Osteocyte (in vitro differentiated cells): ENCODE measurements around the gene MTX3. TPM values are rescaled to one million over a fixed set of nuclear protein-coding genes. Genes with fewer than 3 reads are reported as not detected.

Experiments
- DNase-seq: peaks from one replicate; pipeline ENCODE4 v3.0.0; 2021; ENCODE audit warnings: mixed read lengths; ENCODE audit not compliant: unreplicated experiment; ENCODE audit errors: extremely low spot score
- H3K27ac Mint-ChIP-seq: one replicate; pipeline ENCODE4 v1.8.0; 2021; ENCODE audit warnings: mild to moderate bottlenecking, mixed read lengths; ENCODE audit not compliant: unreplicated experiment
- H3K27me3 Mint-ChIP-seq: one replicate; pipeline ENCODE4 v1.8.0; 2021; ENCODE audit warnings: mixed read lengths; ENCODE audit not compliant: unreplicated experiment
- H3K36me3 Mint-ChIP-seq: one replicate; pipeline ENCODE4 v1.8.0; 2021; ENCODE audit warnings: mixed read lengths; ENCODE audit not compliant: unreplicated experiment
- H3K4me1 Mint-ChIP-seq: one replicate; pipeline ENCODE4 v1.8.0; 2021; ENCODE audit warnings: mixed read lengths; ENCODE audit not compliant: unreplicated experiment
- H3K4me3 Mint-ChIP-seq: one replicate; pipeline ENCODE4 v1.8.0; 2021; ENCODE audit warnings: mild to moderate bottlenecking, moderate library complexity, mixed read lengths; ENCODE audit not compliant: unreplicated experiment
- H3K9me3 Mint-ChIP-seq: one replicate; pipeline ENCODE4 v1.8.0; 2021; ENCODE audit warnings: mixed read lengths; ENCODE audit not compliant: unreplicated experiment
- CTCF ChIP-seq: fragments of 200-600 bp; sonication (generic); IDR thresholded peaks from 2 replicates; pipeline ENCODE4 v1.5.0; 2021; ENCODE audit warnings: antibody characterized with exemption, mild to moderate bottlenecking, moderate library complexity
- total RNA-seq: library from RNA; stranded (reverse); gene quantifications from 2 replicates; pipeline ENCODE4 v1.2.1, GENCODE V29; 2021

The MTX3 gene
- total RNA-seq, 1 donor from 2014 or later, result 12.7 TPM

DNA sequence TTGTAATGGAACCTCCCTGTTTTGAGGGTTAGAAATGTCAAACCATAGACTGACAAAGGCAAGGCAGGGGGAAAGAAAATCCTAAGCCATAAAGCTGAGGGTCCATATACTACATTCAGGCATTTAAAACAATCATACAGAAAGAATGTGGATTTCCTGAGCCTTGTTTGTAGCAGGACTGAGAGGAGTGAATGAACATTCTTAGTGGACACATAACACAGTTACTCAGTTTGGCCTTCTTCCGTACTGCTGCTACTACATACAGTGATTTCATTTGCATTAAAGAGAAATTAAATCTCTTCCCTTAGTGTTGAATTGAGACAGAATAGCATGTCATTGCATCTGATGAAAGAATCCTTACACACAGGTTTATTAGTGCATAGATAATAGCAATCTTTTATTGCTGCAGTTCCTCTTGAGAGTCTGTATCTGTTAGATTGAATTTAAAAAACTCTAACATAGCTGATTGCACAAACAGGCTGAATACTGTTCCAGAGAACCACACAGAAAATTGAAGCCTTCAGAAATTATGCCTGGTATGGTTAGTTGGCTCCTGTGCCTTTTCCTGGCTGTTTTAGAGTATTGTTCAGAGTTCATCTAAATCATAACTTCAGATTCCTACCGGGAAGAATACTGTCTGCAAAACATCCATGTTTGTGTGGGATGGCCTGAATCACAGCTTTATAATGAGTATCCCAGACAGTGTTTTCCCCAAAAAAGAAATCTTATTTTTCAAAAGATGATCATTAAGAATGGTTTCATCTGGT, 2.0 kb upstream of the MTX3 start:
- Mint-ChIP-seq H3K4me3 (no peak overlapping the region), H3K36me3 (peaks cover 11% of the 10 kb centered on the region), H3K9me3 (no peaks in the 10 kb centered on the region), H3K4me1 (peaks cover 20% of the 10 kb centered on the region), H3K27ac (no peak overlapping the region), H3K27me3 (no peaks in the 10 kb centered on the region)
- TF ChIP-seq CTCF, result no peak
- no peak for DNase-seq

GRCh38 chr5:79990205-79990597, 861 bp downstream of the MTX3 start:
- DNase-seq, result no peak
- H3K27ac Mint-ChIP-seq, result peak overlapping the region; percentile 79
- no peaks in the 10 kb centered on the region for H3K27me3 Mint-ChIP-seq
- H3K36me3 Mint-ChIP-seq, result peaks cover 30% of the 10 kb centered on the region
- H3K4me1 Mint-ChIP-seq, result peaks cover 20% of the 10 kb centered on the region
- peak overlapping the region; percentile 83 for H3K4me3 Mint-ChIP-seq
- no peaks in the 10 kb centered on the region for H3K9me3 Mint-ChIP-seq
- TF ChIP-seq CTCF, result no peak

DNA sequence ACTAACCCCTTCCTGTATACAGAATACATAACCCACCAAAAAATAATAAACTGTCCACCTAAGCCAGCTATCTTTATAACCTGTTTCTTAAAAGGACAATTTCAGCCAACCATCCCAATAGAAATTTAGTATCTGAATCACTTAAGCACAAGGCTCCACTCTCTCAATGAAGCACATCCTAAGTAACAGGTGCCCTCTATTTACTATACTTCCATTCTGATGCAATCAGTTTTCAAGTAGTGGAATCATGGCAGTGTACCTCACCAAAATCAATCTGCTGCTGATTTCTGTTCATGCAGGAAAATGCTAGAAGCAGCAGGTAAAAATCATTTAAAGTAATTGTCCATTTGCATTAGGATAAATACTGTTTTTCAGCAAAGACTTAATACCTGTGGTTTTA, 4.8 kb downstream of the MTX3 start:
- no peak for TF ChIP-seq CTCF
- Mint-ChIP-seq H3K27ac (no peak overlapping the region), H3K4me3 (no peak overlapping the region), H3K36me3 (peaks cover 54% of the 10 kb centered on the region), H3K27me3 (no peaks in the 10 kb centered on the region), H3K4me1 (peaks cover 11% of the 10 kb centered on the region), H3K9me3 (no peaks in the 10 kb centered on the region)
- DNase-seq, result no peak

GRCh38 chr5:79985288-79985687, 5.8 kb downstream of the MTX3 start:
- Mint-ChIP-seq H3K9me3 (no peaks in the 10 kb centered on the region), H3K4me1 (peaks cover 5% of the 10 kb centered on the region), H3K27me3 (no peaks in the 10 kb centered on the region), H3K4me3 (no peak overlapping the region), H3K27ac (no peak overlapping the region), H3K36me3 (peaks cover 57% of the 10 kb centered on the region)
- TF ChIP-seq CTCF, result no peak
- no peak for DNase-seq

- no peak overlapping the region for H3K4me3 Mint-ChIP-seq
- no peak for TF ChIP-seq CTCF
- H3K27ac Mint-ChIP-seq, result no peak overlapping the region
- H3K27me3 Mint-ChIP-seq, result no peaks in the 10 kb centered on the region
- no peaks in the 10 kb centered on the region for H3K4me1 Mint-ChIP-seq
- no peaks in the 10 kb centered on the region for H3K9me3 Mint-ChIP-seq
- no peak for DNase-seq
- peaks cover 60% of the 10 kb centered on the region for H3K36me3 Mint-ChIP-seq
Observed at GRCh38 chr5:79984363-79984762, 6.7 kb downstream of the MTX3 start.
